Choroid plexus epithelial cell (primary cell): ENCODE results near the gene DUSP6.

Experiments
- DNase-seq: peaks from one replicate; pipeline ENCODE4 v3.0.0-alpha.2; 2010; ENCODE audit warnings: low read depth
- H3K4me3 ChIP-seq: 2 replicates; pipeline ENCODE4 v1.5.1; 2011; ENCODE audit warnings: low read depth, mild to moderate bottlenecking, control low read depth, low read length, moderate library complexity
- CTCF ChIP-seq: conservative IDR thresholded peaks from 2 replicates; pipeline ENCODE4 v1.5.1; 2011; ENCODE audit warnings: low read depth, mild to moderate bottlenecking, control low read depth, inconsistent platforms, low read length, moderate library complexity

Gene DUSP6

GRCh38 chr12:89309440-89309802, 42.9 kb downstream of the DUSP6 start:
- no peak for TF ChIP-seq CTCF
- DNase-seq, result no peak
- no peak overlapping the region for H3K4me3 ChIP-seq

GRCh38 chr12:89307474-89308253, 44.6 kb downstream of the DUSP6 start:
- no peak for DNase-seq
- TF ChIP-seq CTCF, result no peak
- H3K4me3 ChIP-seq, result no peak overlapping the region

GRCh38 chr12:89306827-89307473, 45.4 kb downstream of the DUSP6 start:
- DNase-seq, result no peak

GRCh38 chr12:89305373-89305772, 46.9 kb downstream of the DUSP6 start:
- no peak for TF ChIP-seq CTCF
- H3K4me3 ChIP-seq, result no peak overlapping the region
- DNase-seq, result no peak

More at GRCh38 chr12:89306827-89307473, 45.4 kb downstream of the DUSP6 start:
- no peak overlapping the region for H3K4me3 ChIP-seq
- TF ChIP-seq CTCF, result no peak

- DNase-seq, result no peak
- no peak overlapping the region for H3K4me3 ChIP-seq
- TF ChIP-seq CTCF, result no peak
Measured at GRCh38 chr12:89299931-89300330, 52.4 kb downstream of the DUSP6 start.

GRCh38 chr12:89299417-89299816, 52.9 kb downstream of the DUSP6 start:
- no peak for TF ChIP-seq CTCF
- H3K4me3 ChIP-seq, result no peak overlapping the region
- no peak for DNase-seq
